IMR-90 (cell line): ENCODE results near the gene UCHL1. TPM values are rescaled to one million over a fixed set of nuclear protein-coding genes. Genes with fewer than 3 reads are reported as not detected.

Experiments
- ATAC-seq: fragments of 200-7000 bp; cut with Tn5 transposase; 2 replicates; pipeline ENCODE4 v1.9.1; 2020; ENCODE audit warnings: low read depth, mild to moderate bottlenecking, moderate library complexity
- BruUV-seq: library from RNA; stranded (reverse); fragments of 400-500 nt; replicated peaks from 2 replicates; lab custom pipeline; 2021; lab: Mats Ljungman, UMichigan
- CTCF ChIA-PET: fragments of 300-600 bp; formaldehyde crosslinking; extraction: SDS; loops from one replicate; lab custom pipeline; 2021; ENCODE audit warnings: antibody characterized with exemption; lab: Yijun Ruan, JAX
- POLR2A ChIA-PET: fragments of 300-600 bp; sonication (Branson Sonifier 250); formaldehyde crosslinking; loops from one replicate; lab custom pipeline; 2022; ENCODE audit warnings: antibody characterized with exemption; ENCODE audit not compliant: unreplicated experiment; lab: Charles Lee
- DNase-seq: peaks from one replicate; pipeline ENCODE4 v3.0.0; 2013
- H2AFZ ChIP-seq: replicated peaks from 2 replicates; pipeline ENCODE3; 2013; ENCODE audit warnings: low read length, mild to moderate bottlenecking; ENCODE audit not compliant: poor library complexity
- H2AK5ac ChIP-seq: 2 replicates; pipeline ENCODE4 v1.6.1; 2013; ENCODE audit warnings: low read depth, low read length, inconsistent platforms
- H2AK9ac ChIP-seq: replicated peaks from 2 replicates; pipeline ENCODE3; 2013; ENCODE audit warnings: mild to moderate bottlenecking, low read depth, low read length, moderate library complexity; ENCODE audit not compliant: poor library complexity
- H2BK120ac ChIP-seq: 2 replicates; pipeline ENCODE4 v1.6.1; 2013; ENCODE audit warnings: low read depth, low read length, inconsistent platforms
- H2BK15ac ChIP-seq: 3 replicates; pipeline ENCODE4 v1.6.1; 2013; ENCODE audit warnings: low read depth, low read length, inconsistent platforms
- H2BK20ac ChIP-seq: 2 replicates; pipeline ENCODE4 v1.6.1; 2013; ENCODE audit warnings: low read depth, mild to moderate bottlenecking, inconsistent platforms, low read length, moderate library complexity
- H2BK5ac ChIP-seq: 2 replicates; pipeline ENCODE4 v1.6.1; 2013; ENCODE audit warnings: mild to moderate bottlenecking, low read depth, low read length, inconsistent platforms; ENCODE audit not compliant: poor library complexity, severe bottlenecking
- H3K14ac ChIP-seq: replicated peaks from 2 replicates; pipeline ENCODE4 v1.6.1; 2013; ENCODE audit warnings: low read depth, low read length, inconsistent platforms
- H3K18ac ChIP-seq: 2 replicates; pipeline ENCODE4 v1.6.1; 2013; ENCODE audit warnings: low read depth, low read length, control low read depth
- H3K23ac ChIP-seq: 2 replicates; pipeline ENCODE4 v1.6.1; 2013; ENCODE audit warnings: low read depth, low read length, inconsistent platforms
- H3K27ac ChIP-seq: 2 replicates; pipeline ENCODE4 v1.5.1; 2013; ENCODE audit warnings: mild to moderate bottlenecking, control low read depth, low read length; ENCODE audit not compliant: insufficient read depth
- H3K27me3 ChIP-seq: 2 replicates; pipeline ENCODE4 v1.6.1; 2013; ENCODE audit warnings: low read length; ENCODE audit not compliant: control insufficient read depth, insufficient read depth
- H3K36me3 ChIP-seq: 2 replicates; pipeline ENCODE4 v1.6.1; 2013; ENCODE audit warnings: low read length, mixed read lengths; ENCODE audit not compliant: control insufficient read depth, insufficient read depth
- H3K4ac ChIP-seq: 2 replicates; pipeline ENCODE4 v1.6.1; 2013; ENCODE audit warnings: low read depth, low read length, inconsistent platforms
- H3K4me1 ChIP-seq: 2 replicates; pipeline ENCODE4 v1.6.1; 2013; ENCODE audit warnings: low read length, mixed read lengths; ENCODE audit not compliant: control insufficient read depth, insufficient read depth
- H3K4me2 ChIP-seq: 2 replicates; pipeline ENCODE4 v1.6.1; 2013; ENCODE audit warnings: low read depth, mild to moderate bottlenecking, control low read depth, low read length, moderate library complexity
- H3K4me3 ChIP-seq: 2 replicates; pipeline ENCODE4 v1.5.1; 2013; ENCODE audit warnings: low read depth, mild to moderate bottlenecking, control low read depth, low read length, moderate library complexity; ENCODE audit not compliant: insufficient read depth
- H3K56ac ChIP-seq: 2 replicates; pipeline ENCODE4 v1.6.1; 2013; ENCODE audit warnings: low read length, inconsistent platforms; ENCODE audit not compliant: insufficient read depth; ENCODE audit errors: extremely low read depth
- H3K79me1 ChIP-seq, 2 experiments: 2 replicates each; pipeline ENCODE4 v1.6.1; 2013; ENCODE audit warnings: low read length in 2 of 2, inconsistent platforms in 1 of 2, low read depth in 1 of 2
- H3K9ac ChIP-seq: 2 replicates; pipeline ENCODE4 v1.6.1; 2013; ENCODE audit warnings: low read depth, low read length, control low read depth
- H3K9me1 ChIP-seq: 2 replicates; pipeline ENCODE4 v1.6.1; 2013; ENCODE audit warnings: low read length, inconsistent platforms; ENCODE audit not compliant: insufficient read depth
- H3K9me3 ChIP-seq: 2 replicates; pipeline ENCODE4 v1.6.1; 2013; ENCODE audit warnings: low read length; ENCODE audit not compliant: control insufficient read depth, insufficient read depth
- H4K20me1 ChIP-seq: 2 replicates; pipeline ENCODE4 v1.6.1; 2013; ENCODE audit warnings: low read length, inconsistent platforms; ENCODE audit not compliant: insufficient read depth
- H4K5ac ChIP-seq: 2 replicates; pipeline ENCODE4 v1.6.1; 2013; ENCODE audit warnings: mild to moderate bottlenecking, low read depth, low read length, control low read depth
- H4K8ac ChIP-seq, 2 experiments: 2 replicates each; pipeline ENCODE4 v1.6.1; 2013; ENCODE audit warnings: low read depth in 2 of 2, low read length in 2 of 2, control low read depth in 1 of 2, inconsistent platforms in 1 of 2
- H4K91ac ChIP-seq: 2 replicates; pipeline ENCODE4 v1.6.1; 2013; ENCODE audit warnings: low read depth, low read length, inconsistent platforms; ENCODE audit not compliant: insufficient read depth
- CHD1 ChIP-seq: IDR thresholded peaks from 2 replicates; pipeline ENCODE4 v1.6.1; 2012; ENCODE audit warnings: low read depth, low read length, improper control_type of control experiment
- CTCF ChIP-seq: conservative IDR thresholded peaks from 2 replicates; pipeline ENCODE4 v1.5.1; 2012; ENCODE audit warnings: mild to moderate bottlenecking, low read depth, low read length, improper control_type of control experiment
- ELK1 ChIP-seq: fragments of 150-350 bp; IDR thresholded peaks from 2 replicates; pipeline ENCODE4 v1.6.1; 2016; ENCODE audit warnings: low read depth, mild to moderate bottlenecking, low read length, moderate library complexity, borderline replicate concordance
- FOS ChIP-seq: fragments of 150-350 bp; IDR thresholded peaks from 2 replicates; pipeline ENCODE4 v1.6.1; 2016; ENCODE audit warnings: low read depth, low read length
- POLR2A ChIP-seq: IDR thresholded peaks from 2 replicates; pipeline ENCODE4 v1.6.1; 2012; ENCODE audit warnings: mild to moderate bottlenecking, low read depth, low read length
- RAD21 ChIP-seq: IDR thresholded peaks from 2 replicates; pipeline ENCODE4 v1.6.1; 2012; ENCODE audit warnings: low read length, improper control_type of control experiment
- RCOR1 ChIP-seq: IDR thresholded peaks from 2 replicates; pipeline ENCODE4 v1.6.1; 2012; ENCODE audit warnings: mild to moderate bottlenecking, low read length, improper control_type of control experiment; ENCODE audit not compliant: insufficient replicate concordance
- RFX5 ChIP-seq: IDR thresholded peaks from 2 replicates; pipeline ENCODE4 v1.8.0; 2012; ENCODE audit warnings: low read depth, mild to moderate bottlenecking, low read length, moderate library complexity
- SMC3 ChIP-seq: fragments of 150-350 bp; IDR thresholded peaks from 2 replicates; pipeline ENCODE4 v1.6.1; 2016; ENCODE audit warnings: low read depth, mild to moderate bottlenecking, antibody characterized with exemption, low read length, moderate library complexity
- USF2 ChIP-seq: fragments of 150-350 bp; IDR thresholded peaks from 2 replicates; pipeline ENCODE4 v1.6.1; 2017; ENCODE audit warnings: mild to moderate bottlenecking, antibody characterized with exemption, low read length, low read depth
- WGBS, 2 experiments: methylation state at CpG; one replicate each; pipeline versions ENCODE4 v1.1.5 to v1.1.7; 2013; ENCODE audit warnings: missing lambda C conversion rate in 2 of 2; ENCODE audit not compliant: insufficient read length in 1 of 2; ENCODE audit errors: extremely low coverage in 2 of 2; 5-methylcytosine and 5-hydroxymethylcytosine counted together
- dilution Hi-C: fragments of 300-500 bp; cut with HindIII; formaldehyde crosslinking; loops from one replicate; pipeline ENCODE4 v1.14.3; 2018; ENCODE audit warnings: low sequenced_read_pairs; ENCODE audit not compliant: unreplicated experiment
- in situ Hi-C: fragments of 300-500 bp; cut with MboI; formaldehyde crosslinking; loops from 3 replicates; pipeline ENCODE4 v1.14.3; 2019; ENCODE audit warnings: low sequenced_read_pairs, inconsistent platforms, mixed read lengths
- intact Hi-C: fragments of 100-400 bp; cut with micrococcal nuclease; formaldehyde crosslinking; loops from 2 replicates; pipeline ENCODE4 v1.10.0; 2022
- polyA plus RNA-seq, 3 experiments: library from polyadenylated mRNA; depleted of rRNA; stranded (reverse); fragments of >200 nt; gene quantifications; 2 replicates each; pipeline ENCODE4 v1.2.3, GENCODE V29; 2012; ENCODE audit warnings: low replicate concordance in 1 of 3
- total RNA-seq: library from RNA; depleted of rRNA; stranded (reverse); fragments of >200 nt; gene quantifications from 2 replicates; pipeline ENCODE4 v1.2.3, GENCODE V29; 2012

The UCHL1 gene
- total and polyA plus RNA-seq, 2 of the 4 experiments (the other 2 are of a cell fraction) = 972 to 2,118 TPM

- H3K56ac ChIP-seq = no peak overlapping the region
- no peak overlapping the region for H3K14ac ChIP-seq
- H3K9me1 ChIP-seq = no peaks in the 10 kb centered on the region
- H3K4ac ChIP-seq = no peak overlapping the region
- H3K4me1 ChIP-seq = no peaks in the 10 kb centered on the region
- DNase-seq (no peak), ATAC-seq (no peak)
- H2AK5ac ChIP-seq = no peak overlapping the region
- 0 out of 2 replicates have a peak, but pooled peaks cover 4% of the 10 kb centered on the region for H3K9me3 ChIP-seq
- H2BK5ac ChIP-seq = no peak overlapping the region
- H2BK20ac ChIP-seq = no peak overlapping the region
- POLR2A ChIA-PET = no interaction called here
- H3K4me2 ChIP-seq = no peak overlapping the region
- H2AFZ ChIP-seq = no peak overlapping the region
- H2AK9ac ChIP-seq = no peak overlapping the region
- no peak overlapping the region for H2BK15ac ChIP-seq
- H3K23ac ChIP-seq = no peak overlapping the region
- no peak overlapping the region for H4K5ac ChIP-seq
- no peak overlapping the region for H3K18ac ChIP-seq
- no peak overlapping the region for H3K9ac ChIP-seq
- no peak overlapping the region for H2BK120ac ChIP-seq
- CTCF ChIA-PET = interaction anchor here (1.0 kb wide), 1 partner anchor 11 kb away, joined by 3 read pairs; no protein-coding TSS in a partner anchor
- no peak overlapping the region for H4K91ac ChIP-seq
- no peak overlapping the region for H4K8ac ChIP-seq
- dilution Hi-C loops = no loop called here
- in situ Hi-C loops = no loop called here
- intact Hi-C loops = no loop called here
- no peaks in the 10 kb centered on the region for H3K79me1 ChIP-seq
- no peaks in the 10 kb centered on the region for H4K20me1 ChIP-seq
- no peak overlapping the region for H3K27ac ChIP-seq
- H3K27me3 ChIP-seq = peaks cover 5% of the 10 kb centered on the region
- H3K4me3 ChIP-seq = no peak overlapping the region
- 80% methylated on average over 1 of the region's 7 CpGs; no CpG with 5 or more reads in 1 of the 2 experiments for WGBS, 2 experiments
- no peaks in the 10 kb centered on the region for H3K36me3 ChIP-seq
- TF ChIP-seq RFX5 = no peak
- no peak for TF ChIP-seq POLR2A
- no peak for TF ChIP-seq CHD1
- TF ChIP-seq ELK1 = no peak
- TF ChIP-seq SMC3 = no peak
- TF ChIP-seq RAD21 = no peak
- no peak for TF ChIP-seq CTCF
- TF ChIP-seq FOS = no peak
- no peak for TF ChIP-seq USF2
- no peak for TF ChIP-seq RCOR1
- BruUV-seq = no TSS peak
Measured at GRCh38 chr4:41294445-41295062, 37.8 kb downstream of the UCHL1 start.
